Activated CD4-positive, alpha-beta T cell treated with anti-CD3 and anti-CD28 coated beads, Interleukin-10, Interleukin-2, amounts not matched to agents 100 ng/mL and 50 ng/mL, durations not matched to agents 16 hours and 8 hours (primary cell): ENCODE results near the gene METTL26.

Experiments
- DNase-seq: peaks from one replicate; pipeline ENCODE4 v3.0.0-alpha.2; 2020

Gene METTL26

DNA sequence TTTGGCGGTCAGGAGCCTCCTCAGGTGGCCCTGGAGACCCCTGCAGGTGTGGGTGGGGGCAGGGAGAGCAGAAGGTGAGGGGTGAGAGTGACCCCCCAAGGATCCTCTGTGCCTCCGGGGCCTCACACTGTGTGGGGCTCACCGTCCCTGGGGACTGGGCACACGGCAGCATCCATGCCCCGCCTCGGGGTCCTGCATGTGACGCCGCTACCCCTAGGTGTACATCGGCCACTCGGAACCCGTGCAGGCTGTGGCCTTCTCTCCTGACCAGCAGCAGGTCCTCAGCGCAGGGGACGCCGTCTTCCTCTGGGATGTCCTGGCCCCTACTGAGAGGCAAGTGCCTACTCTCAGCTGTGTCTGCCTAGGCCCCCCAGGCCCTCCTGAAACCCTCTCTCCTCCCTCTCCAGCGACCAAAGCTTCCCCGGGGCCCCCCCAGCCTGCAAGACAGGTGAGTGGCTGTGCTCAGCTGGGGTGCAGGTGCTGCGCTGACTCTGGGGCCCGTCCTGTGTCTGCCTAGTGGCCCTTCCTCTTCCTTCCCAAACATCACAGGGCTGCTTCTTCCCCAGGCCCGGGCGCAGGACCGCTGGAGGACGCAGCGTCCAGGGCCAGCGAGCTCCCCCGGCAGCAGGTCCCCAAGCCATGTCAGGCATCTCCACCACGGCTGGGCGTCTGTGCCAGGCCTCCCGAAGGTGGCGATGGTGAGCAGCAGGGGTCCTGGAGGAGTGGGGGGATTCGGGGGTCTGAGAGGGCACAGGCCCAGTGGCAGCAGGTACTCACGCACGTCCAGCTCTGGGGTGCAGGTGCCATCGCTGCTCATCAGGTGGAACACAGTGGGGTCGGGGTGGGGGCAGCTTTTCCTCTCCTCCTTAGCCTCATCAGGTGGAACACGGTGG, 22.8 kb upstream of the METTL26 start:
- no peak for DNase-seq

DNA sequence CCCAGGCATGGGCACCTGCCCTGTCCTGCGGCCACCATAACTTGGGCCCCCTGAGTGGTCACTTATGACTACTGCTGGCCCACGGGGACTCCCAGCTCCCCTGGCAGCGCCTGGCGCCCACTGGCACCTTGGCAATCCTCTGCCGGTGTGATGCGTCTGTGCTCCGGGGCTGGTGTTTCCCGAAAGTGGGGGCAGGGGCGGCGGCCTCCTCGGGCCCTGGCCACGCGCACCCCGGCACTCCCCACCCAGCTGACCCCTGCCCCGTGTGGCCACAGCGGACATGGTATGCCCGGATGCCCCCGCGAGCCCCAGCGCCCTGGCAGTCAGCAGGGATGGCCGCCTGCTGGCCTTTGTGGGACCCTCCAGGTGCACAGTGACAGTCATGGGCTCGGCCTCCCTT, 21.4 kb upstream of the METTL26 start:
- no peak for DNase-seq

DNA sequence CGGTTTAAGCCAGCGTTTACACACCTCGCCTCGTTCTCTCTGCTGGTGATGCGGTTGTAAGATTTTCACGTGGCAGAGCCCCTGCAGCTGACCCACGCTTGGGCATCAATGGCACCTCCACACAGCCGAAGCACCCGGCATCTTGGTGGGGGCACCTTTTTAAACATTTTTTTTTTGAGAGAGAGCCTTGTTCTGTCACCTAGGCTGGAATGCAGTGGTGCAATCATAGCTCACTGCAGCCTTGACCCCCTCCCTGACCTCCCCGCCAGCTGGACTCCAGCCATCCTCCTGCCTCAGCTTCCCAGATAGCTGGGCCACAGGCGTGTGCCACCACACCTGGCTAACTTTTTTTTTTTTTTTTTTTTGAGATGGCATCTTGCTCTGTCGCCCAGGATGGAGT, 17.9 kb upstream of the METTL26 start:
- no peak for DNase-seq

DNA sequence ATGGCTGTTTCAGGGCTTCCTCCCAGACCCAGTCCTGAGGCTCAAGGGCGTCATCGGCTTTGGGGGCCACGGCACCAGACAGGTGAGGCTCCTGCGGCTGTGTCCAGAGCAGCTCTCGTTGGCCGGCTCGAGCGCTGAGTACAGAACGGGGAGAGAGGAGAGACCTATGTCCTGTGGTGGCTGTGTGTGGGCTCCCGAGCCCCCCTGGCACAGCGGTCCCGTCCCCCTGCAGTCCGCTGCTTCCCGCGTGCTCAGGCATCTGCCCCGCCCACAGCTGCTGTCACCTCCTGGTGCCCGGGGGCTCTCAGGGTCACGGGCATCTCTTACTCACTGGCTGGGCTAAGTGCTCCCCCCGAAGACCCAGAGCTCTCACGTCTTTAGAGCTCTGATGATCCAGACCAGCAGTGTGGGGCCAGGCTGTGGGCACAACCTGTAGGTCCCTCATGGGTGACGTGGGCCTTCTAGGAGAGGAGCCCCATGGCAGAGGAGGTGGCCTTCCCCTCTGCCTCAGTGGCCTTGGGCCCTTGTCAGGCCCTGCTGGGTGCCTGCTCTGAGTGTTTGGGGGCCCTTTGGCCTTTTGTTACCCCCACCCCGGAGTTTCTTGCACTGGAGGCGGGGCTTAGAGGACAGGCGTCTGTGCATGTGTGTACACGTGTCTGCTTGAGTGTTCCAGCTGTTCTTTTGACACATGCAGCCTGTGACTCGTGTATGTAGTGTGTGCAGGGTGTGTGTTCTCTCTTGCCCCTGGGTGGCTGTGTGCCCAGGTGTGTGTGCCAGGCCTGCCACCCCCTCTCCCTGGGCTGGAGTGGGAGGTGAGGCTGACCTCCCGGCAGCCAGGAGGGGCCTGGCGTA, 16.6 kb upstream of the METTL26 start:
- DNase-seq: no peak

DNA sequence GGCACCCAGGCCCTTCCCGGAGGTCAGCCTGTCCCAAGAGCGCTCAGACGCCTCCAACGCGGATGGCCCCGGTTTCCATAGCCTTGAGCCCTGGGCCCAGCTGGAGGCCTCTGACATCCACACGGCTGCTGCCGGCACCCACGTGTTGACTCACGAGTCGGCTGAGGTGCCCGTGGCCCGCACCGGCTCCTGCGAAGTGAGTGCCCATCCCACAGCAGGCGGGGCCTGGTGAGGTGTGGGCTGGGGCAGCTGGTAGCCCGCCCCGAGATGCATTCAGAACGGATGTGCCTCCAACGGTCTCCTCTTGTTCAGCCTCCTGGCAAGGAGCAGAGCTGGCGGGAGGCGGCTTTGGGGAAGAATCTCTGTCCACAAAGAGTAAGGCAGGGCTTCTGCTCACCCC, 15.7 kb upstream of the METTL26 start:
- no peak for DNase-seq

DNA sequence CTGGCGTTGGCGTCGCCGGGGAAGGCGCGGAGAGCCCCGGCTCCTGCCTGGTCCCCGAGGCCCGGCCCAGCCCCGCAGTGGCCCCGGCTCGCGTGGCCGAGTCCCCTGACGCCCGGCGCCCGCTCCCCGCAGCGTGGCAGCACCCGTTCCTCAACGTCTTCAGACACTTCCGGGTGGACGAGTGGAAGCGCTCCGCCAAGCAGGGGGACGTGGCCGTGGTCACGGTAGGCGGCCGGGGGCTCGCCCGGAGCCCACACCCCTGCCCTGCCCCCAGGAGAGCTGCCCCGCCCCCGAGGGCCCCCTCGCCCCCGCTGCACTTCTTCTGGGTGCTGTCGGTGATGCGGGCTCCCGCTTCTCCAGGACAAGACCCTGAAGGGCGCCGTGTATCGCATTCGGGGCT, 13.5 kb upstream of the METTL26 start:
- peak; percentile 26 for DNase-seq

DNA sequence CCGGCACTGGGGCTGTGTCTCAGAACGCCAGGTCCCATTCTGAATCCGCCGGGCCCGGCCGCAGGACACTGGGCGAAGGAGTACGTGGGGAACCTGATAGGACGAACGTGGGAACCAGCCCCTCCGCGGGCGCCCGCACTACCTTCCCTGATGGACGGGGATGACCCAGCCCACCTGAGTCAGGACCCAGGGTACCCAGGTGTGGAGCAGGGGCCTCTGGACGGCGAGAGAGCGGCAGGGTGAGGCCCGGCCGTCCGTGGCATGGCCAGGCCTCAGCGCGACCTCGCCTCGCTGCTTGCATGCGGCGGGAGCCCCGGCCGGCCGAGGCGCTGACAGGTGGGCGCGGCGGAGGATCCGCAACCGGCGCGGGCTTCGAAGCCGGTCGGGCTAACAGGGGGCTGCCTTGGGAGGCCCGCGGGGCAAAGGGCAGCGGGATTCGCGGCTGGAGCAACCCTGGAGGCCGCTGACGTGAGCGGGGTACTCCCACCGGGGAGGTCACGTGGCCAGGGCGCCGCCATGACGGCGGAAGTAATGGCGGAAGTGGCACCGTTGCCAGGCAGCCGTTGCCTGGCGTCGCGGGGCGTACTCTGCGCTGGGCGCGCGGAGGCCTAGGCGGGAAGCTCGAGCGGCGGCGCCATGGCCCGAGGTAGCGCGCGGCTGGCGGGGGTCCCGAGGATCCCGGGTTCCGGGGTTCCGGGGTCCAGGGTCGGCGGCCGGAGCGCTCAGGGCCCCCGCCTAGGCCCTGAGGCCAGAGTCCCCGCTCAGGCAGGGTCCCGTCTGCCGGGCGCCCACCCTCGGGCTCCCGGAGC, 12.9 kb upstream of the METTL26 start, which contains the start of gene WDR90:
TSS of gene WDR90 (plus strand) at position 585 of the 809 bp plus-strand sequence. CDS start at position 637, 52 bp downstream.
- DNase-seq: peak; percentile 97

DNA sequence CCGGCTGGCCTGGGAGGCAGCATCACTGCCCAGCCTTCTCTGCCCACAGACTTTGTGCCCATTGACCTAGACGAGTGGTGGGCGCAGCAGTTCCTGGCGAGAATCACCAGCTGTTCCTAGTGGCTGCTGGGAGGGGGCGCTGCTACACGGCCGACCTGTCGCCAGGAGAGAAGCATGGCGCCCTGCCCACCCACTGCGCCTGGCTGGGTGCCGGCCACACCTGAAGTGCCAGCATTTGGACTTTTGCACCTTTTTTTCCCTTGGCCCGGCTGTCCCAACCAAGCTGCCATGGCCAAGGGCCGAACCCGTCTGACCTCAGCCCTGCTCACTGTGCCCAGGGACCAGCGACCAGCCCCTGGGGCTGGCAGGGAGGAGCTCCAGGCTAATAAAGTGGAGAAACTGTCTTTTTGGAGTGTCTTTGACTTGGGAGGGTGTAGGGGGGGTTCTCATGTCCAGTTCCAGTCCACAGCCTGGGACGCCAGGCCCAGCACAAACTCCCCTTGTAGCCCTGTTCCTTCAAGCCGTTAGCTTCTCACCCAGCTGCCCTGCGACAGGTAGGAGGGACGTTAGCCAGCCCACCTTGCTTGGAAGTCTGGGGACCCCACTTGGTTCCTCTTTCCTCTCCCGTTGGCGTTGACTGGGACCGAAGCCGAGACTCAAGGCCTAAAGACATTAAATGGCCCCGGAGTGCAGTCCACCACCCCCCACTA, 12.1 kb upstream of the METTL26 start:
- DNase-seq: peak; percentile 74

DNA sequence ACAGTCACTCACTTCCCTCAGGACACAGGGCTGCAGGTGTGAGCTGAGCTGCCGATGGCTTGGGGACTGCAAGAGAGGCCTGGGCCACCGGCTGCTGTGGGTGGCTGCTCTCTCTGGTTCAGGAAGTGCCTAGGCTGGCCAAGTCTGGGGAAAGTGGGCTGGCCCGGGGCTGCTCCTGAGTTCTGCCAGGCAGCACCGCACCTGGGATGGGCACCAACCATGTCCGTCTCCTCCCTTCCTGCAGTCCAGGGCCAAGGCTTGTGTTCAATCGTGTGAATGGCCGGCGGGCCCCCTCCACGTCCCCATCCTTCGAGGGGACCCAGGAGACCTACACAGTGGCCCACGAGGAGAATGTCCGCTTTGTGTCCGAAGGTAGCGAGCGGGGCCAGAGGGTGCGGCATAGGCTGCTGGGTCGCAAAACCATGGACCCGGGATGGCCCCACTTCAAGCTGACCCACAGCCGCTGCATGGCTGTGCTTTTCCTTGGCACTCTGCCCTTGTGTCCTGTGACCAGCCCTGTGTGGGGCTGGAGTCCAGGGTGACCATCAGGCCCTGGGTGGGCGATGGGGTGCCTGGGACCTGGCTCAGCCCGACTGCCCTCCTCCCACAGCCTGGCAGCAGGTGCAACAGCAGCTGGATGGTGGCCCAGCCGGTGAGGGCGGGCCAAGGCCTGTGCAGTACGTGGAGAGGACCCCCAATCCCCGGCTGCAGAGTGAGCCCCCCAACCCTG, 11.2 kb upstream of the METTL26 start:
- DNase-seq: no peak

DNA sequence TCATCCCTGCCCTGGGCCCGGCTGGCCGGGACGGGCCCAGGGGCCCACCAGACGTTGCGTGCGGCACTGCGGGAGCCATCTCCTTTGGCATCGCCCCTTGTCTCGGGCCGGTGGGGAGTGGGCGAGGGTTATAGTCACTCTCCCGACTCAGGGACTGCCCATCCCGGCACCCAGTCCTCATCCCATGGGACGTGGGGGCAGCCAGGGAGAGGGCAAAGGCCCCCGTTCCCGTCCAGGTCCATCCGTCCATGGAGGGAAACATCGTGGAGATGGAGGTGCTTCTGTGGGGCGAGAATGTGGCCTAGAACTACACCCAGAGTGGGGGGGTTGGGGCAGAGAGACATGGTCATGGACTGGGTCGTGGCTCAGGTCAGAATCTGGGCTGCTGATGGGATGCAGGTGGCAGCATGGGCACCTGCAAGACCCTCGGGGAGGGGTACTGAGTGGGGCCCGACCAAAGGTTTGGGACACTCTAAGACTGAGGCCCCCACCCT, 10.6 kb upstream of the METTL26 start:
- DNase-seq: no peak

DNA sequence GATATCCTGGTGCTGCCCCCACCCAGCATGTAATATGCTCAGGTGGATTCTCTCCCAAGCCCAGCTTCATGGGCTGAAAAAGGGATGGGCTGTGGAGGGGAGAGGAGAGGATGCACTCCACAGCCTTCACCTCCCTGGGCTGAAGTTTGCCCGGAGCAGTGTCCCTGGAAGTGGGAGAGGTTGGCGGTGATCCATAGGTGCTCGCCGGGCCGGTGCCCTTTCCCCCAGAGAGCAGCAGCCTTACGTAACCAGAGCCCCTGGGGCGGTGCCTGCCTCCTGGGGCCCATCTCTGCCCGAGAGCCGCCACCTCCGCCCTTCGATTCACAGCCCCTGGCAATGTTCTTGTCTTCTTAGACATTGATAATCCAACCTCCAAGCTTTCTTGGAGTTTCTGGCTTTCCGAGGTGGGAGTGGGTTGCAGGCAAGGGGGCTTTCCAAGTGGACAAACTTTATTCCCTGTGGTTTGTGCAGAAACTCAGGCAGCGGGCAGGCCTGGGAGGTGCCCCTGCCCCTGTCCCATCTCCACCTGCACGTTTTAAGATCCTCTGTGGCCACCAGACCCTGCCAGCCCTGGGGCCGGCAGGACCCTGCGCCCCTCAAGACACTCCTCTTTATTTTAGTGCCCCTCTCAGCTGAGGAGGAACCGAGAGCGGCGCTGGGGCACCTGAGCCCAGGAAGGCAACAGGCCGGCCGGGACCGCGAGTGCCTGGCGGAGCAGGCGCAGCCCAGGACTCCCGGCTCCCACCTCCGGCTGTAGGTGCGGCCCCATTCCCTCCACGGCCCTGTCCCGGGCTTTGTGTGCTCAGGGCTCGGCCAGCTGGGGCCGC, 10.0 kb upstream of the METTL26 start:
- no peak for DNase-seq

DNA sequence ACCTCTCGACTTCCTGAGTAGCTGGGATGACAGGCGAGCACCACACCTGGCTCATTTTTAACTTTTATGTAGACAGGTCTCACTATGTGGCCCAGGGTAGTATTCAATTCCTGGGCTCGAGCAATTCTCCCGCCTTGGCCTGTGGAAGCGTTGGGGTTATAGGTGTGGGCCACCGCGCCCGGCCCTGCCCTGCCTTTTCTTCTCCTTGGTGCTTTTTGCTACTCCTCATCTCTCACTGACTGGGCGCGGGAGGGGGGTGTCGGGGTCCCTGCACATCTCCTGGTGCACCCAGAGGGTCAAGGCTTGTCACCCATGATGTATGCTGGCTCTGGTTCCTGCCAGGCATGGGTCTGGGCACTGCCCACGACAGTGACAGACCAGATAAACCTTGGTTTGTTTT, 8.5 kb upstream of the METTL26 start:
- no peak for DNase-seq

DNA sequence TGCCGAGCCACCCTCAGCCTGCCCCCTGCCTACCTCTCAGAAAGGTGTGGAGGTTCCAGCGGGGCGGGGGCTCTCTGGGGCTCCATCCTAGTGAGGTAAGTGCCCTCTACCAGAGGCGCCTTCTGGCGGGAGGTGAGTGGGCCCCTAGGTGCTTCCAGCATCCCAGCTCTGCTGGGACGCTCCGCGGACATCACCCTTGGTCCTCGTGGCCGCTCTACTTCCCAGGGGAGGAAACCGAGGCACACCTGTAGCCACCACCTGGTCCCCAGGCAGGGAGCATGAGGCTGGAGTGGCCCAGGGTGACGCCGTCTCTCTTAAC, 6.9 kb upstream of the METTL26 start:
- DNase-seq: no peak

DNA sequence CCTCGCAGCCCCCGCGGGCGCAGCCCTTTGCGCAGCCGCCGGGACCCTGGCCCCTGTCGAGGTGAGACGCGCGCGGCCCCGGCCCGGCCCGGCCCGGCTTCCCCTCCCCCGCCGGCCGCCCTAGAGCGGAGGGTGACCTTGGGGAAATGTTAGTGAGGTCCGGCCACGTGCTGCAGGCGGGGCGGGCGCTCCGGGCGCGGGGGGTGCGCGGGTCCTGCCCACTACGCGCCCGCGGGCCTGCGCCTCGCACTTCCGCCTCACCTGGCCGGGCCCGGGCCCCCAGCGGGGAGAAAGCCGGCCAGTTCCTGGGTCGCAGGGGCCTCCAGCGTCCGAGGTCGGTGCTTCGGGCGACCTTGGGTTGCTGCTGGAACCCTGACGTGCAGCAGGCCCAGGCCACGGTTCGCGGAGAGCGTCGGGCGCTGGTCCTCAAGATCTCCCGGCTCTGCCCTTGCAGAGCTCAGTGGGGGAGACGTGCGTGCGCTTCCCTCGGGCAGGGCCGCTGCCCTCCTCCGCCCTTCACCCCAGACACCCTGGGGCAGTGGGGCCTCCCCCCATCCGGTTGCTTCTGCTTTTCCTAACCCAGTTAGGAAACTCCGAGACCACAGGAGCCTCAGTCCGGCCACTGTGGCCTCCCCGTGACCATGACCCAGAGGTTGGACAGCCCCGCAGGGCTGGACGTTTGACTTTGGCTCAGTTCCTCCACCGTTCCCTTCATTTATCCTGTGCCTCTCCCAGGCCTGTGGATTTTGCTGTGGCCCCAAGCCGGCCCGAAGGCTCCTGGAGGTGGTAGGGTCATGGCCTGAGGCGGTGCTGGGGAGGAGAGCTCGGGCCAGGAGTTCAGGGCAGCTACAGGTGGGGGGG, 6.3 kb upstream of the METTL26 start:
- DNase-seq: peak; percentile 58

DNA sequence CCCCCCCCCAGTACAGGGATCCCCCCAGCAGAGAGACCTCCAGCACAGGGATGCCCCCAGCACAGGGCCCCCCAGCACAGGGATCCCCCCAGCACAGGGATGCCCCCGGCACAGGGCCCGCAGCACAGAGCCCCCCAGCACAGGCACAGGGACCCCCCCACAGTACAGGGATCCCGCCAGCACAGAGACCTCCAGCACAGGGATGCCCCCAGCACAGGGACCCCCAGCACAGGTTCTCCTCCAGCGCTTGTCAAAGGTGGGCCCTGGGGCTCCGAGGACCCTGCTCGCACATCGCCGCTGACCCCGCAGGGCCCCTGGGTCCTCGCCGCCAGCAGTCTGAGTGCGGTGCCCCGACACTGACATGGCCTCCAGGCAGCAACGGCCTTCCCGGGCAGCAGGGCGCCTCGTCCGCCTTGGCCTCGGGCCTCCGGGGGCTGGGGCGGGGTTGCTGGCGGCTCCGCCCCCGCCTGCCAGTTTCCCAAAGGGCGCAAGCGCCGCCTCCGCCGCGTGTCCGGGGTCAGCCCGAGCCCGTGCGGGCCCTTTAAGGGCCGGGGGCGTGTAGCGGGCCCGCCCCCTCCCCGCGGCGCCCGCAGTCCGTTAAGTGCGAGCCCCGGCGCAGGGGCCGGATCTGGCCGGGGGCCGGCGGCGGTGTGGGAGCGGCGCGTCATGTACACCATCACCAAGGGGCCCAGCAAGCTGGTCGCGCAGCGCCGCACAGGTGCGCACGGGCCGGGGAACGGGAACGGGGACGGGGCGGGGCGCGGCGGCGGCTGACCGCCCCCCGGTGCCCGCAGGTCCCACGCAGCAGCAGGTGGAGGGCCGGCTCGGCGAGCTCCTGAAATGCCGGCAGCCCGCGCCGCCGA, 5.5 kb upstream of the METTL26 start, which contains the start of gene MCRIP2:
TSS of gene MCRIP2 (plus strand) at position 503 of the 863 bp plus-strand sequence. CDS start at position 667, 164 bp downstream.
- peak; percentile 90 for DNase-seq

DNA sequence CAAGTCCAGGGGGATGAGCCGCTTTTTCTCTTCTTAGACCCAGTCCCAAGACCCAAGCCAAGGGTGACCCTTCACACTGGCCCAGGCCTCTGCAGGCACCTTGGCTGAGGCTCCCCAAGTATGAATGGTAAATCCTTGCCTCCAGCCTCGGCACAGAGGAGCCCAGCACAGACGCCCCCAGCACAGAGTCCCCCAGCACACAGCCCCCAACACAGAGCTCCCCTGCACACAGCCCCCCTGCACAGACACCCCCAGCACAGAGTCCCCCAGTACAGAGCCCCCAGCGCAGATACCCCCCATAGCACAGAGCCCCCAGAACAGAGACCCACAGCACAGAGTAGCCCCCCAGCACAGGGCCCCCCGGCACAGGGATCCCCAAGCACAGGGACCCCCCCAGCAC, 4.5 kb upstream of the METTL26 start:
- no peak for DNase-seq

DNA sequence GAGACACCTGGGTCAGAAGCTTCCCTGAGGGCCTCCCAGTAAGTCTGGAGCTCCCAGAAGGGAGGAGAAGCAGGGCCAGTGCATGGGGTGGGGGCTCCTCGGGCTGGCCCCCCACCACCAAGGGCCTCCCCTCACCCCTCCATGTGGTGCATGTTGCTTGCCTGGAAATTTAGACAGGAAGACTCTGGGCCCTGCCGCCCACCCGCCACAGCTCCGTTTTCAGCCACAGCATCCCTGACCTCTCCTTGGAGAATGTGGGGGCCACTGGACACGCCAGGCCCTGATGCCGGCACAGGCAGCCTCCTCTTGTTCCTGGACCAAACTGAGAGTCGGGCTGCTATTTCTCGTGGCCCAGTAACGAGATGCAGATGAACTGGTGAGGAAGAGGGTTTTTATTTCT, 2.7 kb upstream of the METTL26 start:
- no peak for DNase-seq

DNA sequence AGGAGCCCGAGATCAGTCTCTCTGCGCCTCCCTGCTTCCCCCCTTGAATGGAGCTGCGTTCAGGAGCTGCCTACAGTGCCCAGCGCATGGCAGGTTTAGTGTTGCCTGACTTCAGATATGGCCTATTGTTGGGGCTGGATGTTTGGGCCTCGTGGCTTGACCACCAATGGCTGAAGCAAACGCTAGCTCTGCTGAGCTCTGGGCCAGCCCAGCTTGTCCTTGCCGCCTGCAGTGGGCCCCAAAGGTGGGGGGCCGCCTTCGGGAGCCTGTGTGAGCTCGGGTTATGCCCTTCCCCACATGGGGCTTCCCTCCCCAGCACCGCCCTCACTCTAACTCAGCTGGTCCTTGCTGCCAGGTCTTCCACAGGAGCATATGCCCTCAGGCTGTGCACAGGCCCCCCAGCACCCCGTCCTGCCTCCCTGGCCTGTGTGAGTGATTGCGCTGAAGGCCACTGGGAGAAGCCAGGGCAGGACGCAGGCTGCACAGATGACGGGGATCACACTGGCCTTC, 2.0 kb upstream of the METTL26 start:
- no peak for DNase-seq
